ENCODE data around the gene KIR2DL4.

DNA sequence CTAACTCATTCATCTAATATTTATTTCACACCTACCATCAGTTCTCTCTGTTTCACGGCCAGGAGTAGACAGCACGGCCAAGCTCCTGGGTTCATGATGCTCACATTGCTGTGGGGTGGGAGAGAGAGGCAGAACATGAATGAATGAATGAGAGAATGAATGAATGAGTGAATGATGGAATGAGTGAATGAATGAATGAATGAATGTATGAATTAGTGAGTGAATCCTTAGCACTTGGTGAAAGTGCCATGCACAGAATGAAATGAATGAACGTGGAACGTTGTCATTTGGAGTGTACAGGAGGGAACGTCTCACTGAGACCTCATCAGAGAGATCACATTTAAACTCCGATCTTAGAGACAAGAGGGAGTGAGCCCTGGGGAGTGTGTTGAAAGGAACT, 11.9 kb upstream of the KIR2DL4 start:
- TF ChIP-seq, protein P1, sequence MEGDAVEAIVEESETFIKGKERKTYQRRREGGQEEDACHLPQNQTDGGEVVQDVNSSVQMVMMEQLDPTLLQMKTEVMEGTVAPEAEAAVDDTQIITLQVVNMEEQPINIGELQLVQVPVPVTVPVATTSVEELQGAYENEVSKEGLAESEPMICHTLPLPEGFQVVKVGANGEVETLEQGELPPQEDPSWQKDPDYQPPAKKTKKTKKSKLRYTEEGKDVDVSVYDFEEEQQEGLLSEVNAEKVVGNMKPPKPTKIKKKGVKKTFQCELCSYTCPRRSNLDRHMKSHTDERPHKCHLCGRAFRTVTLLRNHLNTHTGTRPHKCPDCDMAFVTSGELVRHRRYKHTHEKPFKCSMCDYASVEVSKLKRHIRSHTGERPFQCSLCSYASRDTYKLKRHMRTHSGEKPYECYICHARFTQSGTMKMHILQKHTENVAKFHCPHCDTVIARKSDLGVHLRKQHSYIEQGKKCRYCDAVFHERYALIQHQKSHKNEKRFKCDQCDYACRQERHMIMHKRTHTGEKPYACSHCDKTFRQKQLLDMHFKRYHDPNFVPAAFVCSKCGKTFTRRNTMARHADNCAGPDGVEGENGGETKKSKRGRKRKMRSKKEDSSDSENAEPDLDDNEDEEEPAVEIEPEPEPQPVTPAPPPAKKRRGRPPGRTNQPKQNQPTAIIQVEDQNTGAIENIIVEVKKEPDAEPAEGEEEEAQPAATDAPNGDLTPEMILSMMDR (IDR thresholded peaks at IDR 0.05; ENCODE audit: poor library complexity), result no peak
- TF ChIP-seq EZH2phosphoT487 (IDR thresholded peaks at IDR 0.05; ENCODE audit: low read depth, severe bottlenecking, unreplicated experiment) (no peak), EZH2 (IDR thresholded peaks at IDR 0.05; ENCODE audit: borderline replicate concordance) (no peak)
